GM19025 (cell line): ENCODE results near the gene NPFFR2.
A peak's percentile ranks its signal among the peaks of the same experiment; 100 is the strongest.
"Not testable (repeated sequence)": the region's sequence is repeated elsewhere in the genome, so short reads cannot be mapped to it uniquely, and the experiment has no call there.

ENCODE experiments used
- ATAC-seq: cut with Tn5 transposase; IDR thresholded peaks from one replicate; pipeline ENCODE4 v1.9.1; 2021; ENCODE audit warnings: mild to moderate bottlenecking, low read depth, moderate library complexity; ENCODE audit not compliant: unreplicated experiment

Gene NPFFR2

GRCh38 chr4:72110886-72111285 is 79.1 kb downstream of the NPFFR2 start:
- ATAC-seq = no peak

DNA sequence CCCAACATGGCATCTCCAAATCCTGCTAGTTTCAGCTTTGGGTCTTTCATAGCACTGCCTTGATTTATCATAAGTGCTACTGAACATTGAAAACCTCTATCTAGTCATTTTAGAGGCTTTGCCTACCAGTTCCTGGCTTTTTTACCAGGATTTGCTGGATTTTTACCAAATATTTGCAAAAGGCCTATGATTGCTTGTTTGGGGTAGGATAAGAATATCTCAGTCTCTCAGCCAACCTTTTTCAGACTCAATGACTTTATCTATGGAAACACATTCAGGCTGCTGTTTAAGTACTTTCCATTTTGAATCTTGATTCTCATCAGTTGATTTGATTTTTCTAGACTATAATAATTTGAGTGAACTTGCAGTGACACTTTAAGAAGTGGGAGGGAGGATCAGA is 80.1 kb downstream of the NPFFR2 start:
- no peak for ATAC-seq

GRCh38 chr4:72112514-72113156 is 80.8 kb downstream of the NPFFR2 start:
- peak; percentile 93 for ATAC-seq

GRCh38 chr4:72118017-72118416 is 86.2 kb downstream of the NPFFR2 start:
- ATAC-seq = no peak

DNA sequence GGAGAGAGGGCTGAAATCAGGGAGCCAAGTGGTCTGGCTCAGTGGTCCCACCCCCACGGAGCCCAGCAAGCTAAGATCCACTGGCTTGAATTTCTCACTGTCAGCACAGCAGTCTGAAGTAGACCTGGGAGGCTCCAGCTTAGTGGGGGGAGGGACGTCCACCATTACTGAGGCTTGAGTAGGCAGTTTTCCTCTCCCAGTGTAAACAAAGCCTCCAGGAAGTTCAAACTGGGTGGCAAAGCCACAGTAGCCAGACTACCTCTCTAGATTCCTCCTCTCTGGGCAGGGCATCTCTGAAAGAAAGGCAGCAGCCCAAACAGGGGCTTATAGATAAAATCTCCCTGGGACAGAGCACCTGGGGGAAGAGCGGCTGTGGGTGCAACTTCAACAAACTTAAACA is 88.1 kb downstream of the NPFFR2 start:
- no peak for ATAC-seq

DNA sequence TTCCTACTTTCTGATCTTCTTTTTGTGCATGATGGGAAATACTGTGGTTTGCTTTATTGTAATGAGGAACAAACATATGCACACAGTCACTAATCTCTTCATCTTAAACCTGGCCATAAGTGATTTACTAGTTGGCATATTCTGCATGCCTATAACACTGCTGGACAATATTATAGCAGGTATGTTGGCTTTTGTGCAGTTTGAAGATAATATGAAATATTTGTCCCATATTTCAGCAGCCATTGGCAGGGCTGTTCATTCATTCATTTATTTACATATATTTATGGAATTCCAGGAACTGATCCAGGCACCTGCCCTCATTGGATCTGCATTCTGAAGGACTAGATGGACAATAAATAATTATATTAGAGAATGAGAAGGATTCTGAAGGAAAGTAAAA is 96.9 kb downstream of the NPFFR2 start:
- no peak for ATAC-seq

DNA sequence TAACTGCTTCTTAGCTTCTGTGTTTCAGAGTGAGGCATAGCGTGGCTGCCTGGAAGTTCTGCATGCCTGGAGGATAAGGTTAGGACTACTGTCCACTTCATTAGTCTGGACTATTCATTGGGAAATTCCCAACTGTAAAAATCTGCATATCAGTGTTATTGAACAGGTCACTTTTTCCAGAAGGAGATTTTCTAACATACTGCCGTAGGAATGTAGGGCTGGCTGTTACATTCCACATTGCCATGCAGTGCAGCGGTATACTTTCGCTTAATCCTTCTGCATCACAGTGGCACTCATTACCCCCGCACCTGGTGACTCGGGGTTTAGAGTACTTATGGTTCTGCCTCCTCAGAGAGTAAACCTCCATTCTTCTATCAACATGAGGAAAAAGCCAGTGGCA is 104.6 kb downstream of the NPFFR2 start:
- no peak for ATAC-seq

GRCh38 chr4:72139997-72140396 is 108.2 kb downstream of the NPFFR2 start:
- not testable (repeated sequence) for ATAC-seq

GRCh38 chr4:72144241-72144640 is 112.4 kb downstream of the NPFFR2 start:
- no peak for ATAC-seq

DNA sequence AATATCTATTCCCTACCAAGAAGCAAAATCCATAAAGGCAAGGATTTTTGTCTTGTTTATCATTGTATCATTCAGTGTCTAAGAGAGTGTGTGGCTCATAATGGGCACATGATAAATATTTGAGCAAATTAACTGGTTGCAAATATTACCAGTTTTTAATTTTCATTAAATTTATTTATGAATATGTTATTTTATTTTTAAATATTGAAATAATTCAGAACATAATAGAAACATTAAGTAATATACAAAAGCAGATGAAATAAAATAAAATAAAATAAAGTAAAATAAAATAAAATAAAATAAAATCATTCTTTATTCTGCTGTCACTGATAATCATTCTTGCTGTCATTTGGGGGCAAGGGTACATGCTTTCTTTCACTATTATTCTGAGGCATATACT is 120.9 kb downstream of the NPFFR2 start:
- ATAC-seq = no peak

DNA sequence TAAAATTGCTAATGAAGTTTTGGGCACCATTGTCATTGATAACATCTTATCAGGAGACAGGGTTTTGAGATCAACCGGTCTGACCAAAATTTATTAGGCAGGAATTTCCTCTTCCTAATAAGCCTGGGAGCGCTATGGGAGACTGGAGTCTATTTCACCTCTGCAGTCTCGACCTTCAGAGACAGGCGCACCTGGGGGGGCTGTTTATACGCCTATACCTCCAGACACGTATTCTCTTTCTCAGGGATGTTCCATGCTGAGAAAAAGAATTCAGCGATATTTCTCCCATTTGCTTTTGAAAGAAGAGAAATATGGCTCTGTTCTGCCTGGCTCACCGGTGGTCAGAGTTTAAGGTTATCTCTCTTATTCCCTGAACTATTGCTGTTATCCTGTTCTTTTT is 121.8 kb downstream of the NPFFR2 start:
- ATAC-seq = not testable (repeated sequence)

DNA sequence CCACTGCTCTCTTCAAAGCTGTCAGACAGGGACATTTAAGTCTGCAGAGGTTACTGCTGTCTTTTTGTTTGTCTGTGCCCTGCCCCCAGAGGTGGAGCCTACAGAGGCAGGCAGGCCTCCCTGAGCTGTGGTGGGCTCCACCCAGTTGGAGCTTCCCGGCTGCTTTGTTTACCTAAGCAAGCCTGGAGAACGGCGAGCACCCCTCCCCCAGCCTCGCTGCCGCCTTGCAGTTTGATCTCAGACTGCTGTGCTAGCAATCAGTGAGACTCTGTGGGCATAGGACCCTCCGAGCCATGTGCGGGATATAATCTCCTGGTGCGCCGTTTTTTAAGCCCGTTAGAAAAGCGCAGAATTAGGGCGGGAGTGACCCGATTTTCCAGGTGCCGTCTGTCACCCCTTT is 137.5 kb downstream of the NPFFR2 start:
- not testable (repeated sequence) for ATAC-seq

DNA sequence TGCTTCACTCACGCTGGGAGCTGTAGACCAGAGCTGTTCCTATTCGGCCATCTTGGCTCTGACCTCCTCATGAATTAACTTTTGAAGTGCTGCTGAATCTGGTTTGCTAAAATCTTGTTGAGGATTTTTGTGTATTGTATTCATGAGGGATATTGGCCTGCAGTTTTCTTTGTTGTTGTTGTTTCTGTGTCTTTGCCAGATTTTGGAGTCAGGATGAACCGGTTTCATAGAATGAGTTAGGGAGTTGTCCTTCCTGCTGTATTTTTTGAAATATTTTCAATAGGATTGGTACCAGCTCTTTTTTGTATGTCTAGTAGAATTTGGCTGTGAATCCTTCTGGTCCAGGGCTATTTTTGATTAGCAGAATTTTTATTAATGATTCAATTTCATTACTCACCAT is 138.1 kb downstream of the NPFFR2 start:
- ATAC-seq = no peak

DNA sequence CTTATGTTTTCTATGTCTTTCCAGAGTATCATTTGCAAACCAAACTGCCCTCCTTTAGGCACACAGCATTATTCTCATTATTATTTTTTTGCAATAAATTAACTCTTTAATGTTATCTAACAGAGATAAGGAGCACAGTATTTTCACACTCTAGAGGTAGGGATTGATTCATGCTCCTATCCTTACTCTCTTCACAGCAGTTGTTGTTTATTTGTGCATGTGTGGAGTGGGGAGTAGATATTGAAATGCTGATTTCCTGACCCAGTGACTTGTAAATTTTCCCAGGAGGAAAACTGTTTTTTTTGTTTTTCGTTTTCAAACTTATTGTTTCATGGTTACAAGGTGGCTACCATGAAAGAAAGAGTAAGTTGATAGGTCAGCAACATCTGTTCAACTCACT is 140.0 kb downstream of the NPFFR2 start:
- ATAC-seq = no peak

- ATAC-seq = no peak
Measured at GRCh38 chr4:72179342-72179741, 147.5 kb downstream of the NPFFR2 start.

DNA sequence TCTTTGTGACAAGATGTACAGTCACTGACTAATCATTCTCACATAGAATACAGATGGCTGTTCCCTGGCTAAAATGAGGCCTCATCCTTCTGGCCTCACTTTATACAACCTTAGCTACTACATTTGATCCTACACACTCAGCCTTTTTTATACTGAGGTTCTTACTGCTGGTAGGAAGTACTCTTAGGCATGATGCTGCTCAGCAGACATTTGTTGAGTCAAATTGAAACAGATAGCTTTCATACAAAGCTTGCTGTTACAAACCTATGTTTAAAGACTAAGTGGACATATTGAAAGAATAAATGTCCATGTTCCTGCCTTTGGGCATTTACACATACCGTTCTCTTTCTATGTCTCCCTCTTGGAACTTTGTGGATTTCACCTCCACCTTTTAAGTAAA is 154.9 kb downstream of the NPFFR2 start:
- peak; percentile 73 for ATAC-seq

GRCh38 chr4:72194046-72194445 is 162.2 kb downstream of the NPFFR2 start:
- ATAC-seq = no peak

DNA sequence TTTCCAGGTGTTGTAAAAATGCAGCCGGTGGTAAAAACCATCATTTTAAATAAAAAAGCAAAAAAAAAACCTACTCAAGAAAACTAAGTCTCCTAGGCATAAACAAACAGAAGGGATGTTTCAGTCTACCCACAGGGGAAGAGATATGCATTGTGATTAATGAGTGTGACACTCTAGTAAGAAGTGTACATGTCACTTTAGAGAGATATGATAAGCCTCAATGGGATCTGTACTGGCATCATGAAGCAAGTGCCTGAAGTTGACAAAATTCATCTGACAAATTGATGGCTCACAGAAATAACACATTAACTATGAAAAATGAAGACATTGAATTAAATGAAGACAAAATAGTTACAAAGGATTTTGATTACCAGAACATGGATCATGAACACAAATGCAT is 162.7 kb downstream of the NPFFR2 start:
- ATAC-seq = no peak
